GM19324 (cell line): Measurements from ENCODE around the gene CPOX.

Experiments
- ATAC-seq: cut with Tn5 transposase; IDR thresholded peaks from one replicate; pipeline ENCODE4 v1.9.1; 2021; ENCODE audit warnings: mild to moderate bottlenecking, moderate library complexity; ENCODE audit not compliant: unreplicated experiment, low FRiP score

The CPOX gene

GRCh38 chr3:98596541-98597500, 3.4 kb upstream of the CPOX start:
- no peak for ATAC-seq

GRCh38 chr3:98596087-98596486, 2.7 kb upstream of the CPOX start:
- no peak for ATAC-seq

GRCh38 chr3:98594628-98595324, 1.4 kb upstream of the CPOX start:
- ATAC-seq = no peak

GRCh38 chr3:98592345-98592935, 971 bp downstream of the CPOX start:
- ATAC-seq = no peak

GRCh38 chr3:98589331-98590036, 3.9 kb downstream of the CPOX start:
- ATAC-seq = no peak

- no peak for ATAC-seq
Observed at GRCh38 chr3:98588065-98588464, 5.3 kb downstream of the CPOX start.

GRCh38 chr3:98587654-98588053, 5.8 kb downstream of the CPOX start:
- ATAC-seq = no peak

GRCh38 chr3:98584547-98584946, 8.9 kb downstream of the CPOX start:
- ATAC-seq = no peak

GRCh38 chr3:98583766-98584165, 9.6 kb downstream of the CPOX start:
- ATAC-seq = no peak

GRCh38 chr3:98582042-98582441, 11.4 kb downstream of the CPOX start:
- no peak for ATAC-seq

GRCh38 chr3:98581474-98581873, 11.9 kb downstream of the CPOX start:
- ATAC-seq = no peak

GRCh38 chr3:98580401-98581386, 12.7 kb downstream of the CPOX start:
- ATAC-seq = no peak

GRCh38 chr3:98577178-98577895, 16.1 kb downstream of the CPOX start:
- no peak for ATAC-seq

GRCh38 chr3:98574132-98574531, 19.3 kb downstream of the CPOX start:
- ATAC-seq = no peak

GRCh38 chr3:98573181-98573728, 20.2 kb downstream of the CPOX start:
- peak; percentile 68 for ATAC-seq

GRCh38 chr3:98568402-98568801, 25.0 kb downstream of the CPOX start:
- ATAC-seq = no peak

GRCh38 chr3:98567666-98568270, 25.6 kb downstream of the CPOX start:
- ATAC-seq = no peak

GRCh38 chr3:98565843-98566242, 27.6 kb downstream of the CPOX start:
- no peak for ATAC-seq
